ENCODE results near the gene LRCH3.
"Not testable (repeated sequence)": the region's sequence is repeated elsewhere in the genome, so short reads cannot be mapped to it uniquely, and the experiment has no call there.

LRCH3 gene

DNA sequence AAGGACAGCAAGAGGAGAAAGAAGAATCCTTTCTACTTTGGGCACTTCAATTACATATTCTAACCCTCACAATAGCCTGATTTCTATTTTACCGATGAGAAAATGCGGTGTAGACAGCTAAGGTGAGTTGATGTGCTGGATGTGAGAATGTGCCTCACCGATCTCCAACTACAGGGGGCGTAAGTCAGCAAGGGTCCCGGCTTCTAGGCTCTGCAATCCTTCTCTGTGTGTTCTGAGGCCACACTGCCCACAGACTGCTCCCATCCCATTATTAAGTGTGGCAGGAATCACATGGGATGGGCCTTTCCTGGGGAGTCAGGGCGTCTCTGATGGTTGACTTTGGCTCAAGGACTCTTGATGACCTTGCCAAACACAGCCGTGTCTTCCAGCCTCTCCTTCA is 135.4 kb downstream of the LRCH3 start:
- peaks cover 4% of the 10 kb centered on the region for H3K4me1 Mint-ChIP-seq
- peaks cover 16% of the 10 kb centered on the region for H3K36me3 Mint-ChIP-seq
- H3K27me3 Mint-ChIP-seq, result no peaks in the 10 kb centered on the region
- no peaks in the 10 kb centered on the region for H3K9me3 Mint-ChIP-seq
- no peak for DNase-seq
- no peak overlapping the region for H3K27ac Mint-ChIP-seq
- H3K4me3 Mint-ChIP-seq, result no peak overlapping the region
- CTCF ChIA-PET, result interaction anchor here (1.4 kb wide), 1 partner anchor 21 kb away, joined by 3 read pairs; no protein-coding TSS in a partner anchor

GRCh38 chr3:197927578-197927977 is 136.5 kb downstream of the LRCH3 start:
- H3K4me1 Mint-ChIP-seq, CTCF ChIA-PET, H3K4me3 Mint-ChIP-seq, H3K27ac Mint-ChIP-seq, H3K27me3 Mint-ChIP-seq, DNase-seq, H3K9me3 Mint-ChIP-seq: not testable (repeated sequence)
- H3K36me3 Mint-ChIP-seq, result peaks cover 11% of the 10 kb centered on the region

- no peak overlapping the region for H3K4me3 Mint-ChIP-seq
- no peaks in the 10 kb centered on the region for H3K9me3 Mint-ChIP-seq
- H3K4me1 Mint-ChIP-seq, result peaks cover 3% of the 10 kb centered on the region
- H3K36me3 Mint-ChIP-seq, result peaks cover 2% of the 10 kb centered on the region
- no peaks in the 10 kb centered on the region for H3K27me3 Mint-ChIP-seq
- H3K27ac Mint-ChIP-seq, result no peak overlapping the region
- no peak for DNase-seq
- CTCF ChIA-PET, result interaction anchor here (0.6 to 2.1 kb wide), 3 partner anchors 8 to 32 kb away, joined by 3 to 5 read pairs (median 4); no protein-coding TSS in a partner anchor
These were observed 145.8 kb downstream of the LRCH3 start for GRCh38 chr3:197936819-197937384.

Measured in activated naive CD4-positive, alpha-beta T cell treated with anti-CD3 and anti-CD28 coated beads, Interleukin-2, amount 10 ng/mL, durations not matched to agents 7 days and 5 days (primary cell).